Sciatic nerve (tissue), 2 donors: ENCODE data around the gene CABLES2. TPM values are rescaled to one million over a fixed set of nuclear protein-coding genes. Genes with fewer than 3 reads are reported as not detected.
"Not testable (repeated sequence)": the region's sequence is repeated elsewhere in the genome, so short reads cannot be mapped to it uniquely, and the experiment has no call there.

ENCODE experiments used
- ATAC-seq: fragments of 200-7000 bp; cut with Tn5 transposase; one replicate; pipeline ENCODE4 v1.9.1; 2020; ENCODE audit warnings: mild to moderate bottlenecking, moderate library complexity
- DNase-seq: peaks from one replicate; pipeline ENCODE4 v3.0.0-alpha.2; 2020; ENCODE audit warnings: low spot score
- intact Hi-C: fragments of 100-400 bp; cut with DNase I; formaldehyde crosslinking; loops from one replicate; pipeline ENCODE4 v1.14.2; 2022
- total RNA-seq: library from RNA; stranded (reverse); fragmentation: NEBNext Ultra II Directional; extraction: Animal tissue kit (Norgen Biotek cat#: 25700); gene quantifications from one replicate; pipeline ENCODE4 v1.2.1, GENCODE V29; 2021
- donor health status: DM: no; HTN: no; CAD: no.
- donor health status: DM: no; HTN: no; CAD: no.

CABLES2 gene
- total RNA-seq, 1 donor from 2014 or later = 4.5 TPM

- no peak for ATAC-seq
- no peak for DNase-seq
- intact Hi-C loops = no loop called here
Measured at GRCh38 chr20:62437927-62438326, 30.8 kb upstream of the CABLES2 start.

- no peak for ATAC-seq
- no peak for DNase-seq
- intact Hi-C loops = no loop called here
Measured at GRCh38 chr20:62437496-62437895, 30.4 kb upstream of the CABLES2 start.

DNA sequence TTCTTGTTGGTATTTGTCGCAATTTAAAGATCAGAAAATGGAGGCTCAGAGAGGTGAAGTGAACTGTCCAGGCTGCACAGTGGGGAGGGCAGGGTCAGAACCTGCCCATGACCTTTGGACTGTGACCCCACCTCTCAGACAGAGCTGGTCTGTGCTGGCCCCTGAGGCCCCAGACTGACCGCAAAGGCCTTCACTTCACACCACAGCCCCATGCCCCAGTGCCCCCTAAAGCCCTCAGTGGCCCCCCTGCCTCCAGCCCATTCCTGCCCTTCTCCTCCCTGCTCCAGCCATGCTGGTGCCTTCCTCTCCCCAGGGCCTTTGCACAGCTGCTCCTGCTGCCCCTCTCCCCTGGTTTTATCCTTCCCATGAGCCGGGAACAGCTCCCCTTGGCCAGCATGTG lies 29.6 kb upstream of the CABLES2 start:
- intact Hi-C loops = no loop called here
- DNase-seq (no peak), ATAC-seq (no peak)

GRCh38 chr20:62433658-62434497 lies 26.8 kb upstream of the CABLES2 start:
- no peak for ATAC-seq
- intact Hi-C loops = no loop called here
- no peak for DNase-seq

DNA sequence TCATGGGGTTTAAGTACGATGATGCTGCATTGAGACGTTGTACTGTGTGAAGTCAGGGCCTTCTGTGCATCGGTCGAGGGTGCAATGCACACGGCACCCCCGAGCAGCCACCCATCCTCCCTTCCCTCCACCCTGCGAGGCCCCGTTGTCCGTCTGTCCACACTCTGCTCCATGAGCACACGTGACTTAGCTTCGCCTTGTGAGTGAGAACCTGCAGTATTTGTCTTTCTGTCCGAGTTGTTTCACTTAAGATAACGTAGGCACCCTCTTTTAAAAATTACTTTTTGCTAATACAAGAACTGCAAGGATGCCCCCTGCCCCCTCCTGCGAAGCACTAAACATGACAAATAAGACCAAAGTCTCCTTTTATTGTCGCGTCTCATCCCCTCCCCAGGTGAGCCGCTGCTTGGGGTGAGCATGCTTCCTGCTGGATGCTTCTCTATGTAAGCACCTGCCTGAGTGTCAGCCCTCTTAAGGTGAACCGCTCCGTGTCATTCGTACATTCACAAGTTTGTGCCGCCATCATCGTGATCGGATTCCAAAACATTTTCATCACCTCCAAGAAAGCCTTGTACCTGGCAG lies 23.9 kb upstream of the CABLES2 start:
- ATAC-seq = no peak
- DNase-seq = no peak
- intact Hi-C loops = no loop called here

DNA sequence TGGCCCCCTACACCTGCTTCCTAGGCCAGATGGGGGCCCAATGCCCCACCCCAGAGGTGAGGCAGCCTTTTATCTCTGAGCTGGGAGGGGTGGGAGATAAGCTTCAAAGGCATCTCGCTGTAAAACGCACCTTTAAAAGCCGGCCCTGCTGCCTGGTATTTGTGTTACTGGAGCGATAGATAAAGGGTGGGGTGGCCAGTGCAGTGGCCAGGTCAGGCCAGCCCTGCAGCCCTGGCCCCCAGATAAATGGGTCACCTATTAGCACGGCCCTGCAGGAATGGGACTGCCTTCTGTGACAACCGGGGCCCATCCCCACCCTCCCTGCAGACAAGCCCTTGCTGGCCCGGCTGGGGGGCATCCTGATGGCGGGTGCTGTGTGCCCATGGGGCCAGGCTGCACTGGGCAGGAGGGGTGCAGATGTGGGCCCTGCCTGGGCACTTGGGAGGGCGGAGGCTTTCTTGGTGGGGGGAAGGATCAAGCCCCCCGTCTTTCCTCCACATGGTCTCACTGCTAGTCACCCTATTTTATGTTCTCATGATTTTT lies 23.3 kb upstream of the CABLES2 start:
- no peak for ATAC-seq
- no peak for DNase-seq
- intact Hi-C loops = no loop called here

DNA sequence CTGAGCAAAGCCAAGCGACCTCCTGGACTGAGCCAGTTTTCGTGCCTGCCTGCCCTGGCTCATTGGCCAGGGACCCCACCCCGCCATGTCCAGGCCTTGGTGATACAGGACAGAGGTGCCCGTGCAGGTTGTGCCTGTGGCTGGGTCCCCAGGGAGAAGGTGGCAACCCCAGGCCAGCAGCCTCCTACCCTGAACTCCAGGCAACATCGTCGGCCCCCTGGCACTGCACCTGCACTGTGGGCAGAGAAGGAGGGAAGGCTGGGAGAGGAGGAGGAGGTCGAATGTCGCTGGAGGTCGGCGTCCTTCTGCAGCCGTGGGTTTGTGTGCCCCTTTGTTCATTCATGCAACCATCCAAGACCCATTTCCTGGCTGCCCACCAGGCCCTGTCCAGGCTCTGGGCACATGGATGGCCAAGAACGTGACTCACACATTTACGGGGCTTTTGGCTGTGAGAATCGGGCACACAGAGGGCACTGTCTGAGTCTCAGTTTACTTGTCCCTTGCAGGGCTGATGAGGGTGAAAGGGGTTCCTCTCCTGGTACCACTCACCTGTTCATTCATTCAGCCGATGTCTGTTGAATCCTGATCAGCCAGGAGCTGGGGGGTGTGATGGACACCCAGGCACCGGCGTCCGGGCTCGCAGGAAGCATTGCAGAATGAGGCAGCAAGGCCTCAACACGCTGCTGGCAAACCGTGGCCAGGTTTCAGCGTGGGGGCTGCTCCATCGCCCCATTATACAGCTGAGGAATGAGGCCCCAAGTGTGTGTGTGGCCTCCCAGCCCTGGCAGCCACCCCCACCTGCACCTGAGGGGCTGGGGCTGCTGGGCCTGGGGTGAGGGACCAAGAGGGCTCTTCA lies 22.6 kb upstream of the CABLES2 start:
- ATAC-seq = no peak
- no peak for DNase-seq
- intact Hi-C loops = no loop called here

- no peak for DNase-seq
- intact Hi-C loops = no loop called here
- no peak for ATAC-seq
Measured at GRCh38 chr20:62428396-62429295, 21.6 kb upstream of the CABLES2 start.

- DNase-seq = no peak
- ATAC-seq = no peak
- intact Hi-C loops = no loop called here
Measured at GRCh38 chr20:62428002-62428372, 20.9 kb upstream of the CABLES2 start.

- no peak for ATAC-seq
- intact Hi-C loops = no loop called here
- no peak for DNase-seq
Measured at GRCh38 chr20:62427172-62428001, 20.3 kb upstream of the CABLES2 start, which contains the start of gene RBBP8NL. RBBP8NL (minus strand) TSS chr20:62427539; CDS start chr20:62419647, 7,892 bp downstream.

DNA sequence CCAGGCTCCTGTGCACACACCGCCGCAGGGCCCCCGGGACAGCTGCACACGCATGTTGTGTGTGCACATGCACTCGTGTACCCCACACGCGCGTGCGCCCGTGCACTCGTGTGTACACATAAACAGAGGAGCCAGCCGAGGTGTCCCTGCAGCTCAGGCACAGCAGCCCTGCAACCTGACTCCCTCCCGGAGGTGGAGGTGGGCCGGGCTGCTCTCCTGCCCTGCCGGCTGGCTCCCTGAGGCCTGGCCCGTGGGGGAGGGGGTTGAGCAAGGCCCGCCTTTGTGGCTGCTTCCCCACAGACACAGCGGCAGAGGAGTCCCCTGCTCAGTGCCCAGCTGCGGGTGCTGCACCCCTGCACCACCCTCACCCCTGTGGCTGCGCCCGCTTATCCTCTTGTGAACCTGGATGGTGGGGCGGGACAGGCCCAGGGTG lies 19.6 kb upstream of the CABLES2 start:
- intact Hi-C loops = no loop called here
- ATAC-seq (no peak), DNase-seq (no peak)

GRCh38 chr20:62426059-62426348 lies 18.9 kb upstream of the CABLES2 start:
- DNase-seq, ATAC-seq, intact Hi-C loops: not testable (repeated sequence)

- DNase-seq (no peak), ATAC-seq (no peak)
- intact Hi-C loops = no loop called here
Measured at GRCh38 chr20:62425281-62426058, 18.4 kb upstream of the CABLES2 start.

DNA sequence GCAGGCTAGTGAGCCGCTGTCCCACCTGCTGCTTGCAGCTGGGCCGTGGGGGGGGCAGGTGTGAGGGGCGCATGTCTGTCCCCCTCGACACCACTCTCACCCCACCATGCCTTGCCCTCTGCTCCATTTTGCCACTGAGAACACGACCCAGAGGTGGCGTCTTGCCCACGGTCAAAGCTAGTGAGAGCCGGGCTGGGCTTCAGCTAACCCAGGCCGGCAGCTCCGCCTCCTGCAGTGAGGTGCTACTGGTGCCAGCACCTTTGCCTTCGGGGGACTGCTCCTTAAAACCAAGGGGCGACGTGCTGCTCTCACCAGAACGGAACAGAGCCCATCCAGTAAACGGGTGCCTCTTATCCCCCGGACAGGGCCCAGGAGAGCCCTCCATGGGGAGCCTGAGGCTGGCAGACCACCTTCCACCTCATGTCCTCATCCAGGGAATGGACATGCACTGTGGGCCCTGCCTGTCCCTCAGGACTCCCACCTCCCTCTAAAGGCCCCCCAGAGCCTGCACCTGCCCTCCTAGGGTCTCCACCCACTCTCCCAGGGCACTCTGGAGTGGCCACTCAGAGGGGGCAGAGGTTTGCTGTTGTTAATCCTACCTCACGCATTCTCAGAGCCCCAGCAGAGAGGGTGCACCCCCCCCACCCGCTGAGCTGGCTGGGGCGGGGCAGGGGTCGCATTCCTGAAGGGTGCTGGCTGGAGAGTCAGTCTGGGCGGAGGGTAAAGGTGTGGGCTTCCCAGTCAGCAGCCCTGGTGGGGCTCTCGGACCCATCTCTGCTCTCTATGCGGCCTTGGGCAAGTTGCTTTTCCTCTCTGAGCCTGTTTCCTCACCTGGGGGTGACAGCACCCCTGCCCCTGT lies 17.4 kb upstream of the CABLES2 start:
- intact Hi-C loops = no loop called here
- DNase-seq = no peak
- ATAC-seq = no peak

DNA sequence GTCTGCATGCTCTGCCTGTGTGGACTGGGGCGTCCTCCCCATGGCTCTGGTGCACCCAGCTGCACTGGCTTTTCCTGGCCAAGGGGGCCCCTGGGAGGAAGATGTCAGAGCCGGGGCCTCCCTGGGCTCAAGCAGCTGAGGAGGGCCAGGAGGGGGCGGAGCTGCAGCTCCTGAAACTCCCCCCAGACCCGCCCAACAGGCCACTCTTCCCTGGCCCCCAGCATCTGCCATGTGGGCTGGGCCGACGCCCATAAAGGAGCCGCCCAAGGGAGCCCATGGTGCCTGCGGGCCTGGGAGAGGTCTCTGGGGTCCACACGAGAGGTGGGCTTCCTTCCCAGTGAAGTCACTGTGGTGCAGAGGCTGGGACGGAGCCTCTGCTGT lies 16.2 kb upstream of the CABLES2 start:
- intact Hi-C loops = no loop called here
- DNase-seq = no peak
- ATAC-seq = no peak

GRCh38 chr20:62422636-62423325 lies 15.7 kb upstream of the CABLES2 start:
- ATAC-seq (no peak), DNase-seq (no peak)
- intact Hi-C loops = no loop called here
